ENCODE results near the gene BLMH.

DNA sequence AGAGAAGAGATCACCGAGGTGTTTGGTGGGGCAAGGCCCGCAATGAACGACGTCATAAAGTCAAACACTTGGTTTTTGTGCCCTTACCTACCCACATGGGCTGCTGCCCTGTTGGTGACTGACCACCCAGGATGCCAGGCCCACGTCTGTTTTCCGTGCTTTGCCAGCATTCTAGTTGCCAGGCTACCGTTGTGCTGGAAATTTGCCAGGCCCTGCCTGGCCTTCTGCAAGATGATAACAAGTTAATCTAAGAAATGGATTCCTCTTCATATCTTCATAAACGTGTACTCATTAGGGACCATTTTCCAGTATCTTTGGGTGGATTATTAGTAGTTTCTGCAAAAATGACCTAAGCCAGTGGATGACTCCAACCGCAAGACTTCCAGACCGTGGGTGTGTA is 91.6 kb downstream of the BLMH start:
- TF ChIP-seq, protein P1, sequence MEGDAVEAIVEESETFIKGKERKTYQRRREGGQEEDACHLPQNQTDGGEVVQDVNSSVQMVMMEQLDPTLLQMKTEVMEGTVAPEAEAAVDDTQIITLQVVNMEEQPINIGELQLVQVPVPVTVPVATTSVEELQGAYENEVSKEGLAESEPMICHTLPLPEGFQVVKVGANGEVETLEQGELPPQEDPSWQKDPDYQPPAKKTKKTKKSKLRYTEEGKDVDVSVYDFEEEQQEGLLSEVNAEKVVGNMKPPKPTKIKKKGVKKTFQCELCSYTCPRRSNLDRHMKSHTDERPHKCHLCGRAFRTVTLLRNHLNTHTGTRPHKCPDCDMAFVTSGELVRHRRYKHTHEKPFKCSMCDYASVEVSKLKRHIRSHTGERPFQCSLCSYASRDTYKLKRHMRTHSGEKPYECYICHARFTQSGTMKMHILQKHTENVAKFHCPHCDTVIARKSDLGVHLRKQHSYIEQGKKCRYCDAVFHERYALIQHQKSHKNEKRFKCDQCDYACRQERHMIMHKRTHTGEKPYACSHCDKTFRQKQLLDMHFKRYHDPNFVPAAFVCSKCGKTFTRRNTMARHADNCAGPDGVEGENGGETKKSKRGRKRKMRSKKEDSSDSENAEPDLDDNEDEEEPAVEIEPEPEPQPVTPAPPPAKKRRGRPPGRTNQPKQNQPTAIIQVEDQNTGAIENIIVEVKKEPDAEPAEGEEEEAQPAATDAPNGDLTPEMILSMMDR (IDR thresholded peaks at IDR 0.05), result no peak
- no peak for TF ChIP-seq POLR2AphosphoS5 (IDR thresholded peaks at IDR 0.05)

Measured in transverse colon (tissue), 4 donors.